ENCODE data around the gene SORL1.

DNA sequence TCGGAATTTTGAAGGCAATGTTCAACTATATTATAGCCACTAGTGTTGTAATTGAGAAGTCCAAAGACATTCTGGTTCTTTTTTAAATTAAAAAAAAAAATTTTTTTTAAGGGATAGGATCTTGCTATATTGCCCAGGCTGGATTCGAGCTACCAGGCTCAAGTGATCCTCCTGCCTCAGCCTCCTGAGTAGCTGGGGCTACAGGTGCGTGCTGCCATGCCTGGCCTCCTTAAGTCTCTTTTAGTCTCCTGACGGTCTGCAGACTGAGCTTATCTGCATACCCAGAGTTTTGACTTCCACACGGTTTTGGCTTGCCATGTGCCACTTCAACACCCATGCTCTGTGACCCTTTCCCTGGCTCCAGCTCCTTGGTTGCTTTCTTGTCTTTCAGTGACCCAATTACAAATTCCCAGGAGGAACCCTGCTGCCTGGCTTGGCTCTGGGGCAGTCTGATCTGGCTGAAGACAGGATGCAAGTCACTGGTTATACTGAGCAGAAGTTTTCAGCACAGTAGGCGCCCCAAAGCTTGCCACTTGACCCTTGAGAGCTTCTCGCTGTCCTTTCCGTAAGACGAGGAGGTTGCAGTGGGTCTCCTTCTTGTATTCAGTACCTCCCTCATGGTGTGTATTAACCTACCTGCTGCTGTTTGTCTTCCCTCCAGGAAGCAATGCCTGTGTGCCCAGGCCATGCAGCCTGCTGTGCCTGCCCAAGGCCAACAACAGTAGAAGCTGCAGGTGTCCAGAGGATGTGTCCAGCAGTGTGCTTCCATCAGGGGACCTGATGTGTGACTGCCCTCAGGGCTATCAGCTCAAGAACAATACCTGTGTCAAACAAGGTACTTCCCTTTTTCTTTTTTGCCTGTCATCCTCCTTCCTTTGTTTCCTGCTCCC is 114.4 kb downstream of the SORL1 start:
- TF ChIP-seq EZH2 (IDR thresholded peaks at IDR 0.05), result no peak
- TF ChIP-seq POLR2AphosphoS5 (IDR thresholded peaks at IDR 0.05; ENCODE audit: borderline replicate concordance, low read depth, low read length), result no peak
- TF ChIP-seq FOXP2 (optimal IDR thresholded peaks at IDR 0.05; ENCODE audit: control extremely low read depth, extremely low read length, insufficient read depth), result no peak
